Liver (tissue), 9 donors: Measurements from ENCODE around the gene SLC17A3. TPM values are rescaled to one million over a fixed set of nuclear protein-coding genes. Genes with fewer than 3 reads are reported as not detected.

ENCODE experiments used
- DNase-seq: peaks from one replicate; pipeline ENCODE4 v3.0.0-alpha.2; 2017; ENCODE audit warnings: low spot score
- H3K27ac ChIP-seq, 2 donors: one replicate each; pipeline ENCODE4 v1.7.0; 2013; ENCODE audit warnings: inconsistent platforms in 2 of 2, low read length in 2 of 2, control low read depth in 1 of 2, low read depth in 1 of 2, mild to moderate bottlenecking in 1 of 2
- H3K27me3 ChIP-seq, 4 donors: one replicate each; pipeline versions ENCODE4 v1.6.1 to v1.7.0; 2013; ENCODE audit warnings: low read length in 3 of 4, inconsistent platforms in 1 of 4, mild to moderate bottlenecking in 1 of 4, moderate library complexity in 1 of 4; ENCODE audit not compliant: control insufficient read depth in 4 of 4, insufficient read depth in 4 of 4
- H3K36me3 ChIP-seq, 4 donors: one replicate each; pipeline versions ENCODE4 v1.6.1 to v1.7.0; 2013; ENCODE audit warnings: low read length in 3 of 4, mild to moderate bottlenecking in 3 of 4, low read depth in 1 of 4, moderate library complexity in 1 of 4; ENCODE audit not compliant: control insufficient read depth in 4 of 4, insufficient read depth in 3 of 4
- H3K4me1 ChIP-seq, 4 donors: one replicate each; pipeline versions ENCODE4 v1.6.1 to v1.7.0; 2013; ENCODE audit warnings: low read length in 3 of 4, mild to moderate bottlenecking in 3 of 4, moderate library complexity in 1 of 4; ENCODE audit not compliant: control insufficient read depth in 4 of 4, insufficient read depth in 4 of 4
- H3K4me3 ChIP-seq, 3 donors: one replicate each; pipeline versions ENCODE4 v1.6.1 to v1.7.0; 2013; ENCODE audit warnings: low read length in 3 of 3, control low read depth in 1 of 3, low read depth in 1 of 3, mild to moderate bottlenecking in 1 of 3
- H3K9ac ChIP-seq, 2 donors: one replicate each; pipeline ENCODE4 v1.7.0; 2013; ENCODE audit warnings: low read length in 2 of 2, mild to moderate bottlenecking in 2 of 2, moderate library complexity in 2 of 2, control low read depth in 1 of 2, low read depth in 1 of 2
- H3K9me3 ChIP-seq, 4 donors: one replicate each; pipeline versions ENCODE4 v1.6.1 to v1.7.0; 2013; ENCODE audit warnings: low read length in 3 of 4; ENCODE audit not compliant: control insufficient read depth in 4 of 4
- EGR1 ChIP-seq, 2 donors: IDR thresholded peaks; 2 replicates each; pipeline ENCODE4 v1.6.1; 2016 to 2018; ENCODE audit warnings: antibody characterized with exemption in 2 of 2, low read depth in 2 of 2
- FOXA1 ChIP-seq: IDR thresholded peaks from 2 replicates; pipeline ENCODE4 v1.6.1; 2016; ENCODE audit warnings: antibody characterized with exemption
- GABPA ChIP-seq, 2 donors: IDR thresholded peaks in 1 of 2; conservative IDR thresholded peaks in 1 of 2; 2 replicates each; pipeline ENCODE4 v1.6.1; 2016; ENCODE audit warnings: antibody characterized with exemption in 2 of 2, mild to moderate bottlenecking in 1 of 2, moderate library complexity in 1 of 2
- HNF4A ChIP-seq, 2 donors: conservative IDR thresholded peaks; 2 replicates each; pipeline ENCODE4 v1.6.1; 2016; ENCODE audit warnings: antibody characterized with exemption in 2 of 2, mild to moderate bottlenecking in 2 of 2
- HNF4G ChIP-seq: IDR thresholded peaks from 2 replicates; pipeline ENCODE4 v1.6.1; 2016; ENCODE audit warnings: antibody characterized with exemption
- JUND ChIP-seq, 2 donors: IDR thresholded peaks; 2 replicates each; pipeline ENCODE4 v1.6.1; 2016; ENCODE audit warnings: antibody characterized with exemption in 2 of 2
- RAD21 ChIP-seq, 2 donors: IDR thresholded peaks; 2 replicates each; pipeline ENCODE4 v1.6.1; 2016; ENCODE audit warnings: antibody characterized with exemption in 2 of 2, mild to moderate bottlenecking in 2 of 2
- YY1 ChIP-seq: IDR thresholded peaks from 2 replicates; pipeline ENCODE4 v1.6.1; 2016; ENCODE audit warnings: antibody characterized with exemption, mild to moderate bottlenecking
- WGBS: extraction: QIAGEN DNeasy Blood & Tissue Kit; methylation state at CpG from one replicate; pipeline ENCODE4 v1.1.7; 2013; 5-methylcytosine and 5-hydroxymethylcytosine counted together
- polyA plus RNA-seq, 2 donors: library from polyadenylated mRNA; stranded (reverse) in 1 of 2; unstranded in 1 of 2; fragments of 200-250 nt in 1 of 2; fragments of >200 nt in 1 of 2; fragmentation: Nextera tagmentation in 1 of 2; extraction: Ambion mirVana in 1 of 2; gene quantifications; one replicate each; pipeline versions ENCODE4 v1.2.1 to v1.2.3, GENCODE V29; 2013 to 2015
- total RNA-seq, 2 donors: library from RNA; depleted of rRNA; stranded (reverse); fragments of >200 nt; gene quantifications; one replicate each; pipeline ENCODE4 v1.2.3, GENCODE V29; 2014
- TF ChIP-seq, protein P1 (sequence below): IDR thresholded peaks from 2 replicates; pipeline ENCODE4 v1.6.1; 2016; ENCODE audit warnings: antibody characterized with exemption
- TF ChIP-seq, protein P2 (sequence below): IDR thresholded peaks from 2 replicates; pipeline ENCODE4 v1.6.1; 2016; ENCODE audit warnings: antibody characterized with exemption
- TF ChIP-seq, protein P3 (sequence below): fragments of 150-350 bp; IDR thresholded peaks from 2 replicates; pipeline ENCODE4 v1.5.1; 2017; ENCODE audit warnings: improper control_type of control experiment, low read depth, low read length; ENCODE audit not compliant: missing input control
- TF ChIP-seq, protein P4 (sequence below): IDR thresholded peaks from 2 replicates; pipeline ENCODE4 v1.6.1; 2016; ENCODE audit warnings: antibody characterized with exemption
- donor health status: healthy.
- donor health status: healthy.
- donor health status: healthy.
- donor health status: healthy.
- donor health status: healthy.

The SLC17A3 gene
- total and polyA plus RNA-seq, 4 donors: 1.6 to 23.2 (median 10.9) TPM

GRCh38 chr6:25918083-25918683, 44.1 kb upstream of the SLC17A3 start:
- WGBS: 90% methylated on average over 5 of the region's 5 CpGs
- H3K36me3 ChIP-seq: peaks cover 8 to 60% (median 34%) of the 10 kb centered on the region in 4 donors
- peaks cover 11 to 25% (median 13%) of the 10 kb centered on the region in 4 donors for H3K4me1 ChIP-seq
- DNase-seq: no peak
- TF ChIP-seq EGR1 (IDR thresholded peaks at IDR 0.05; ENCODE audit: low read depth in 2 of 2): no peak
- TF ChIP-seq, protein P1, sequence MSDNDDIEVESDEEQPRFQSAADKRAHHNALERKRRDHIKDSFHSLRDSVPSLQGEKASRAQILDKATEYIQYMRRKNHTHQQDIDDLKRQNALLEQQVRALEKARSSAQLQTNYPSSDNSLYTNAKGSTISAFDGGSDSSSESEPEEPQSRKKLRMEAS: no peak
- no peak for TF ChIP-seq RAD21 (IDR thresholded peaks at IDR 0.05)
- TF ChIP-seq, protein P2, sequence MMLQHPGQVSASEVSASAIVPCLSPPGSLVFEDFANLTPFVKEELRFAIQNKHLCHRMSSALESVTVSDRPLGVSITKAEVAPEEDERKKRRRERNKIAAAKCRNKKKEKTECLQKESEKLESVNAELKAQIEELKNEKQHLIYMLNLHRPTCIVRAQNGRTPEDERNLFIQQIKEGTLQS: no peak
- TF ChIP-seq GABPA (IDR thresholded peaks at IDR 0.05 in 1 of 2, conservative IDR thresholded peaks at IDR 0.05 in 1 of 2): no peak
- H3K27me3 ChIP-seq: no peaks in the 10 kb centered on the region
- no peak overlapping the region for H3K4me3 ChIP-seq
- no peak overlapping the region for H3K9ac ChIP-seq
- no peak overlapping the region for H3K27ac ChIP-seq
- no peaks in the 10 kb centered on the region for H3K9me3 ChIP-seq

DNA sequence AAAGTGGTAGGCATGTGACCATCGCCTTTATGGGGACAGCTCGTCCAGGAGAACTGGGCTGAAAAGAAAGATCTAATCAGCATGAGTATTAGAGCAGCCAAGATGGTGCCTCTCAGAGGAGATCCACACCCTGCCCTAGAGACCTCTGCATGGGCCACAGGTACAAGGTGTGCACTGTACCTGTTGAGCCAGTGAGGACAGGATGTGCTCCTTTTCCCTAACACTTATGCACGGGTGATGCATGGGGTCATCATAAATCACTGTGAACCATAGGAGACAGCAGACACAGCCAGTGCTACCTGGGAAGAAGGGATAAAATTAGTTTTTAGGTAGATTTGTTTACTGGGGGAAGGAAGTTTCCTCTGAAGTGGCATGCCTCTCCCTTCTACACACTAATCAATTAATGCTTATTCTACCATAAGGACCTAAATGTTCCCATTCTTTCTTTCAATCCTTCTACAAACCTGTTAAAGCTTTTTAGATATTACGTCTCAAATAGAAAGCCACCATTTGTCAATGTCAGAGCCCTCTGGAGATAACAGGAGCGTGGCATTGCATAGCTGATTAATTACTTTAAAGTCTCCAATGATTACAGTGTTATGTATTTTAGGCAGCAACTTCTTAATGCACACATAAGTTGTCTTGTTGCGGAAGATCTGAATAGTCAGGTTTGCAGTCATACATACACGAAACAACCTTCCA, 42.9 kb upstream of the SLC17A3 start:
- DNase-seq: no peak
- Histone ChIP-seq H3K9ac (no peak overlapping the region), H3K27ac (no peak overlapping the region), H3K27me3 (no peaks in the 10 kb centered on the region), H3K4me1 (peaks cover 9 to 25% (median 13%) of the 10 kb centered on the region in 4 donors), H3K9me3 (no peaks in the 10 kb centered on the region), H3K36me3 (peaks cover 12 to 64% (median 40%) of the 10 kb centered on the region in 4 donors), H3K4me3 (no peak overlapping the region)
- TF ChIP-seq, protein P3, sequence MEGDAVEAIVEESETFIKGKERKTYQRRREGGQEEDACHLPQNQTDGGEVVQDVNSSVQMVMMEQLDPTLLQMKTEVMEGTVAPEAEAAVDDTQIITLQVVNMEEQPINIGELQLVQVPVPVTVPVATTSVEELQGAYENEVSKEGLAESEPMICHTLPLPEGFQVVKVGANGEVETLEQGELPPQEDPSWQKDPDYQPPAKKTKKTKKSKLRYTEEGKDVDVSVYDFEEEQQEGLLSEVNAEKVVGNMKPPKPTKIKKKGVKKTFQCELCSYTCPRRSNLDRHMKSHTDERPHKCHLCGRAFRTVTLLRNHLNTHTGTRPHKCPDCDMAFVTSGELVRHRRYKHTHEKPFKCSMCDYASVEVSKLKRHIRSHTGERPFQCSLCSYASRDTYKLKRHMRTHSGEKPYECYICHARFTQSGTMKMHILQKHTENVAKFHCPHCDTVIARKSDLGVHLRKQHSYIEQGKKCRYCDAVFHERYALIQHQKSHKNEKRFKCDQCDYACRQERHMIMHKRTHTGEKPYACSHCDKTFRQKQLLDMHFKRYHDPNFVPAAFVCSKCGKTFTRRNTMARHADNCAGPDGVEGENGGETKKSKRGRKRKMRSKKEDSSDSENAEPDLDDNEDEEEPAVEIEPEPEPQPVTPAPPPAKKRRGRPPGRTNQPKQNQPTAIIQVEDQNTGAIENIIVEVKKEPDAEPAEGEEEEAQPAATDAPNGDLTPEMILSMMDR: no peak
- no peak for TF ChIP-seq HNF4G
- WGBS: 93% methylated on average over 7 of the region's 7 CpGs

- DNase-seq: no peak
- H3K27ac ChIP-seq: no peak overlapping the region
- TF ChIP-seq RAD21 (IDR thresholded peaks at IDR 0.05) (no peak), FOXA1 (no peak), YY1 (no peak), JUND (IDR thresholded peaks at IDR 0.05) (no peak), HNF4A (conservative IDR thresholded peaks at IDR 0.05) (no peak), HNF4G (no peak), EGR1 (IDR thresholded peaks at IDR 0.05; ENCODE audit: low read depth in 2 of 2) (no peak)
- TF ChIP-seq, protein P2: no peak
- TF ChIP-seq, protein P1: no peak
- TF ChIP-seq, protein P4, sequence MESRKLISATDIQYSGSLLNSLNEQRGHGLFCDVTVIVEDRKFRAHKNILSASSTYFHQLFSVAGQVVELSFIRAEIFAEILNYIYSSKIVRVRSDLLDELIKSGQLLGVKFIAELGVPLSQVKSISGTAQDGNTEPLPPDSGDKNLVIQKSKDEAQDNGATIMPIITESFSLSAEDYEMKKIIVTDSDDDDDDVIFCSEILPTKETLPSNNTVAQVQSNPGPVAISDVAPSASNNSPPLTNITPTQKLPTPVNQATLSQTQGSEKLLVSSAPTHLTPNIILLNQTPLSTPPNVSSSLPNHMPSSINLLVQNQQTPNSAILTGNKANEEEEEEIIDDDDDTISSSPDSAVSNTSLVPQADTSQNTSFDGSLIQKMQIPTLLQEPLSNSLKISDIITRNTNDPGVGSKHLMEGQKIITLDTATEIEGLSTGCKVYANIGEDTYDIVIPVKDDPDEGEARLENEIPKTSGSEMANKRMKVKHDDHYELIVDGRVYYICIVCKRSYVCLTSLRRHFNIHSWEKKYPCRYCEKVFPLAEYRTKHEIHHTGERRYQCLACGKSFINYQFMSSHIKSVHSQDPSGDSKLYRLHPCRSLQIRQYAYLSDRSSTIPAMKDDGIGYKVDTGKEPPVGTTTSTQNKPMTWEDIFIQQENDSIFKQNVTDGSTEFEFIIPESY: no peak
- TF ChIP-seq, protein P3: no peak
- H3K9ac ChIP-seq: no peak overlapping the region
- peaks cover 9 to 25% (median 11%) of the 10 kb centered on the region in 4 donors for H3K4me1 ChIP-seq
- H3K36me3 ChIP-seq: peaks cover 12 to 69% (median 42%) of the 10 kb centered on the region in 4 donors
- no peaks in the 10 kb centered on the region for H3K9me3 ChIP-seq
- no peaks in the 10 kb centered on the region for H3K27me3 ChIP-seq
- WGBS: 87% methylated on average over 3 of the region's 3 CpGs
- no peak overlapping the region for H3K4me3 ChIP-seq
These were observed 42.3 kb upstream of the SLC17A3 start for GRCh38 chr6:25916330-25916729.
